ENCODE data around the gene SMIM20.

DNA sequence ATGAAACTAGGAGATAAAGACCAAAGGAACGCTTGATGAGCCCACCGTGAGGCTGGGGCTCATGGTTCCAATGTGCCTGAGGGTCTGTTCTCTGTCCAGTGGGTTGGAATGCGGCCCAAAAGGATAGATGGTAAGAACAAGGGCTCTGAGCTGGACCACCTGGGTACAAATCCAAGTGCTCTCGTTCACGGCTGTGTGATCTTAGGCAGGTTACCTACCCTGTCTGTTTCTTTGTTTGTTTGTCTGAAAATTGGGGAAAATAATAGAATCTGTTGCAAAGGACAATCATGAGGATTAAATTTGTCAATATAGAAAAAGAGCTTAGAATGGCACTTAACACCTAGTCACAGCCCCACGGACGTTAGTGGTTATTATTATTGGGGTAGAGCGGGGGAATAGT, 36.0 kb downstream of the SMIM20 start:
- TF ChIP-seq, protein P1, sequence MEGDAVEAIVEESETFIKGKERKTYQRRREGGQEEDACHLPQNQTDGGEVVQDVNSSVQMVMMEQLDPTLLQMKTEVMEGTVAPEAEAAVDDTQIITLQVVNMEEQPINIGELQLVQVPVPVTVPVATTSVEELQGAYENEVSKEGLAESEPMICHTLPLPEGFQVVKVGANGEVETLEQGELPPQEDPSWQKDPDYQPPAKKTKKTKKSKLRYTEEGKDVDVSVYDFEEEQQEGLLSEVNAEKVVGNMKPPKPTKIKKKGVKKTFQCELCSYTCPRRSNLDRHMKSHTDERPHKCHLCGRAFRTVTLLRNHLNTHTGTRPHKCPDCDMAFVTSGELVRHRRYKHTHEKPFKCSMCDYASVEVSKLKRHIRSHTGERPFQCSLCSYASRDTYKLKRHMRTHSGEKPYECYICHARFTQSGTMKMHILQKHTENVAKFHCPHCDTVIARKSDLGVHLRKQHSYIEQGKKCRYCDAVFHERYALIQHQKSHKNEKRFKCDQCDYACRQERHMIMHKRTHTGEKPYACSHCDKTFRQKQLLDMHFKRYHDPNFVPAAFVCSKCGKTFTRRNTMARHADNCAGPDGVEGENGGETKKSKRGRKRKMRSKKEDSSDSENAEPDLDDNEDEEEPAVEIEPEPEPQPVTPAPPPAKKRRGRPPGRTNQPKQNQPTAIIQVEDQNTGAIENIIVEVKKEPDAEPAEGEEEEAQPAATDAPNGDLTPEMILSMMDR (conservative IDR thresholded peaks at IDR 0.05; ENCODE audit: low read depth, low read length), result no peak
- TF ChIP-seq EZH2phosphoT487 (IDR thresholded peaks at IDR 0.05; ENCODE audit: borderline replicate concordance, low read length), result no peak
